GM23248 (cell line): ENCODE results near the gene IQSEC3.

Experiments
- EZH2 ChIP-seq: fragments of 200-600 bp; sonication (generic); IDR thresholded peaks from 2 replicates; pipeline ENCODE4 v1.6.1; 2018; ENCODE audit warnings: antibody characterized with exemption, mild to moderate bottlenecking; ENCODE audit not compliant: insufficient read depth, poor library complexity, severe bottlenecking
- EZH2phosphoT487 ChIP-seq: fragments of 200-600 bp; sonication (generic); IDR thresholded peaks from 2 replicates; pipeline ENCODE4 v1.6.1; 2018; ENCODE audit warnings: antibody characterized with exemption, moderate library complexity, mild to moderate bottlenecking, low read depth; ENCODE audit not compliant: insufficient read depth

DNA sequence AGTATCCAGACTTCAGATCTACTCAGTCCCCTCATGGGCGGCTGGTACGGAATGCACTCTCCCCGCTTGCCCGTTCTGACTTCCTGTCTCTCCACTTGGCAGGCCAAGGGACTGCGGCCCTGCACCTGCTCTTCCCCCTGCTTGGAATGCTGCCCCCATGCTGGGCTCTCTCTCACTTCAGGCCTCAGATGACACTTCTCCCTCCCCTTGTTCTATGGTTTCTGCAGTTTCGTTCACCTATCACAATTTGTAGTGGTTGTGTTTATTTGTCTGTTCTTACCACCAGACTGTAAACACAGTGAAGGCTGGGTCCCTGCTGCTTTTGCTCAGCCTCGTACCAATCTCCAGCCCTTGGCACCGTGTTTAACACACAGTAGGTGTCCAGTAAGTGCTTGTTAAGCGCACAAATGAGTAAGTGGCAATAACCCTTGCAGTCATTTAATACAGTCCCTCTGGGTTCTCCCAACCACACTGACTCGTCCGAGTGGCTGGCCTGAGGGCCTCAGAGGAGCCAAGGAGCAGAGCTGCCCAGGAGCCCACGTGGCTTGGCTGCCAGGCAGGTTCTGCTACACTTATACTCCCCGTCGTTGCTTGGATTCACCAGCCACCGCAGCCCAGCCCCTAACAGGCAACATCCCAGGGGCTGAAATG lies 135.6 kb downstream of the IQSEC3 start:
- TF ChIP-seq EZH2 (no peak), EZH2phosphoT487 (no peak)
